Activated CD4-positive, alpha-beta T cell treated with anti-CD3 and anti-CD28 coated beads, Interleukin-2, amount 50 U/mL, for 48 hours (primary cell): ENCODE data around the gene SERTAD2.

Source experiments
- DNase-seq, 2 experiments: peaks; one replicate each; pipeline ENCODE4 v3.0.0-alpha.2; 2020

Gene SERTAD2

GRCh38 chr2:64672708-64673107 is 19.0 kb upstream of the SERTAD2 start:
- DNase-seq, result no peak

- DNase-seq, result no peak
Measured at GRCh38 chr2:64670047-64670446, 16.3 kb upstream of the SERTAD2 start.

GRCh38 chr2:64669288-64669687 is 15.6 kb upstream of the SERTAD2 start:
- no peak for DNase-seq

- DNase-seq, result no peak
Measured at GRCh38 chr2:64668542-64668941, 14.8 kb upstream of the SERTAD2 start.

- DNase-seq, result no peak
Measured at GRCh38 chr2:64667535-64667934, 13.8 kb upstream of the SERTAD2 start.

- DNase-seq, result no peak
Measured at GRCh38 chr2:64666810-64667438, 13.2 kb upstream of the SERTAD2 start.

GRCh38 chr2:64665709-64666108 is 12.0 kb upstream of the SERTAD2 start:
- no peak for DNase-seq

- no peak for DNase-seq
Measured at GRCh38 chr2:64663402-64663801, 9.7 kb upstream of the SERTAD2 start.

GRCh38 chr2:64661741-64662169 is 8.0 kb upstream of the SERTAD2 start:
- DNase-seq, result no peak

GRCh38 chr2:64659252-64659651 is 5.5 kb upstream of the SERTAD2 start:
- no peak for DNase-seq

GRCh38 chr2:64658269-64658668 is 4.6 kb upstream of the SERTAD2 start:
- DNase-seq, result no peak

GRCh38 chr2:64657411-64657810 is 3.7 kb upstream of the SERTAD2 start:
- no peak for DNase-seq

GRCh38 chr2:64656379-64656778 is 2.7 kb upstream of the SERTAD2 start:
- DNase-seq, result no peak

- DNase-seq, result no peak
Measured at GRCh38 chr2:64655873-64656272, 2.2 kb upstream of the SERTAD2 start.

GRCh38 chr2:64655018-64655664 is 1.4 kb upstream of the SERTAD2 start:
- peak; percentile 34 to 51 for DNase-seq

- DNase-seq, result peak; percentile 56 to 62
Measured at GRCh38 chr2:64654063-64654811, 524 bp upstream of the SERTAD2 start.

- peak; percentile 34 to 46 for DNase-seq
Measured at GRCh38 chr2:64652231-64653108, 1.2 kb downstream of the SERTAD2 start.

GRCh38 chr2:64651590-64651989 is 2.1 kb downstream of the SERTAD2 start:
- DNase-seq, result no peak

GRCh38 chr2:64650722-64651338 is 2.9 kb downstream of the SERTAD2 start:
- DNase-seq, result no peak

GRCh38 chr2:64650296-64650695 is 3.4 kb downstream of the SERTAD2 start:
- no peak for DNase-seq

- no peak for DNase-seq
Measured at GRCh38 chr2:64649626-64650025, 4.1 kb downstream of the SERTAD2 start.

GRCh38 chr2:64649013-64649484 is 4.7 kb downstream of the SERTAD2 start:
- DNase-seq, result no peak
